Large intestine (tissue), 3 donors: ENCODE data around the gene HAAO. TPM values are rescaled to one million over a fixed set of nuclear protein-coding genes. Genes with fewer than 3 reads are reported as not detected.

Experiments used
- DNase-seq, 2 donors: peaks; one replicate each; pipeline versions ENCODE4 v3.0.0 to v3.0.0-alpha.2; 2013
- H3K27ac ChIP-seq: one replicate; pipeline ENCODE4 v1.5.1; 2013; ENCODE audit warnings: low read length
- H3K27me3 ChIP-seq: 2 replicates; pipeline ENCODE4 v1.6.1; 2013; ENCODE audit warnings: low read length; ENCODE audit not compliant: control insufficient read depth, insufficient read depth
- H3K36me3 ChIP-seq: 2 replicates; pipeline ENCODE4 v1.6.1; 2013; ENCODE audit warnings: low read length; ENCODE audit not compliant: control insufficient read depth, insufficient read depth
- H3K4me1 ChIP-seq: one replicate; pipeline ENCODE4 v1.6.1; 2013; ENCODE audit warnings: low read length; ENCODE audit not compliant: control insufficient read depth, insufficient read depth
- H3K4me3 ChIP-seq: one replicate; pipeline ENCODE4 v1.5.1; 2013; ENCODE audit warnings: low read length
- H3K9me3 ChIP-seq: one replicate; pipeline ENCODE4 v1.6.1; 2013; ENCODE audit warnings: mild to moderate bottlenecking, low read depth, low read length, moderate library complexity; ENCODE audit not compliant: control insufficient read depth
- WGBS: methylation state at CpG from one replicate; pipeline ENCODE4 v1.1.5; 2013; ENCODE audit warnings: low lambda C conversion rate; ENCODE audit not compliant: insufficient coverage; 5-methylcytosine and 5-hydroxymethylcytosine counted together
- polyA plus RNA-seq: library from polyadenylated mRNA; unstranded; fragments of 120-200 nt; gene quantifications from one replicate; pipeline ENCODE4 v1.2.1, GENCODE V29; 2013

The HAAO gene
- polyA plus RNA-seq, 1 donor, result 47.9 TPM

DNA sequence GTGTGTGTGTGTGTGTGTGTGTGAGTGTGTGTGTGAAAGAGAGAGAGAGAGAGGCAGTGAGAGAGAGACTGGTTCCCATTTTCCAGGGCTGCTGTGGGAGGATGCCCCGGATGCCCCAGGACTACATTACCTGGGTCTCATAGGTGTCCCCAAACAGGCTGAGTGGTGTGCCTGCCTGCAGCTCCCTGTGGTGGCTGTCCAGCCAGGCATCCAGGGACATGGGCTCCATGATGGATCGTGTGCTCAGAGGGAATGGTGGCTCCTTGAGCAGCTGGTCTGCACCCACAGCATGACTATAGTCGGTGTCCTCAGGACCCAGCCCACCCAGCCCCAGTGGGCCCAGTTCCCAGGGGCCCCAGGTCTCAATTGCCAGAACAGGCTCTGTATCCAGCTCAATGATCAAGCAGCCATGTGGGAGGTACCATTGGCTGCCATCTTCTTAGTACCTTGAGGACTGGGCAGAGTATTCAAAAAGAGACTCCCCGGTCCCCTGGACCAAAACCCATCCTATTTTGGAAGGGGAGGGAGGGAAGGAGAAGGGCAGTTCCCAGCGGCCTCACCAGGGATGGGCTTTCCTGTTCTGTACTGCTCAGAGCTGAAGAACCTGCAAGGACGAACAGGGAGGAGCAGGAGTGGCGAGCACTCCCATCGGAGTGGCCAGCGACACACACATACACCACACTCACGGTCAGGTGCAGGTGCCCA is 22.6 kb downstream of the HAAO start:
- Histone ChIP-seq H3K9me3 (no peaks in the 10 kb centered on the region), H3K4me3 (no peak overlapping the region), H3K36me3 (peaks cover 5% of the 10 kb centered on the region), H3K4me1 (no peaks in the 10 kb centered on the region), H3K27ac (no peak overlapping the region), H3K27me3 (no peaks in the 10 kb centered on the region)
- no peak for DNase-seq
- WGBS, result no CpG with 5 or more reads among the region's 10 CpGs

DNA sequence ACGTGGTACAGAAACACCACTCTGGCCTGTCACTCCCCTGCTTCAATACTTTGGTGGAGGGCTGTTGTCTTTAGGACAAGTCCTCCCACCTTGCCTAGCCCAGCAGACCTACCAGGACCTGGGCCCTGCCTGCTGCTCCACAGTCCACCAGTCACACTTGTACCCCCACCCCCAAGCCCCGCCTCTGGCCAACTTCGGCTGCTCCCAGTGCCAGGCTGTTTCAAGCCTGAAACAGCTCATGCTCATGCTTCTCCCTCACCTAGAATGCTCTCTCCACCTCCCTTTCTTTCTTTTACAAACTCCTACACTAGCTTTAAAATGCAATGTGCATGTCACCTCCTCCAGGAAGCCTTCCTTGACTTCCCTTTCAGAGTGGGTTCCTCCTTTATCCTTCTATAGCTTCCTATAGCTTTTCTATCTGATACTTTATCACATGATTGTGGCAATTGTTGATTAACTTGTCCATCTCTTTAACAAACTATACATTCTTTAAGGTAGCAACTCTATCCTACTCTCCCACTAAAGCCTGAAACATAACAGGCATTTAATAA is 23.6 kb downstream of the HAAO start:
- no peak overlapping the region for H3K27ac ChIP-seq
- no peak overlapping the region for H3K4me3 ChIP-seq
- no peak for DNase-seq
- H3K4me1 ChIP-seq, result no peaks in the 10 kb centered on the region
- H3K9me3 ChIP-seq, result no peaks in the 10 kb centered on the region
- peaks cover 5% of the 10 kb centered on the region for H3K36me3 ChIP-seq
- WGBS, result no CpG with 5 or more reads among the region's 3 CpGs
- H3K27me3 ChIP-seq, result no peaks in the 10 kb centered on the region

DNA sequence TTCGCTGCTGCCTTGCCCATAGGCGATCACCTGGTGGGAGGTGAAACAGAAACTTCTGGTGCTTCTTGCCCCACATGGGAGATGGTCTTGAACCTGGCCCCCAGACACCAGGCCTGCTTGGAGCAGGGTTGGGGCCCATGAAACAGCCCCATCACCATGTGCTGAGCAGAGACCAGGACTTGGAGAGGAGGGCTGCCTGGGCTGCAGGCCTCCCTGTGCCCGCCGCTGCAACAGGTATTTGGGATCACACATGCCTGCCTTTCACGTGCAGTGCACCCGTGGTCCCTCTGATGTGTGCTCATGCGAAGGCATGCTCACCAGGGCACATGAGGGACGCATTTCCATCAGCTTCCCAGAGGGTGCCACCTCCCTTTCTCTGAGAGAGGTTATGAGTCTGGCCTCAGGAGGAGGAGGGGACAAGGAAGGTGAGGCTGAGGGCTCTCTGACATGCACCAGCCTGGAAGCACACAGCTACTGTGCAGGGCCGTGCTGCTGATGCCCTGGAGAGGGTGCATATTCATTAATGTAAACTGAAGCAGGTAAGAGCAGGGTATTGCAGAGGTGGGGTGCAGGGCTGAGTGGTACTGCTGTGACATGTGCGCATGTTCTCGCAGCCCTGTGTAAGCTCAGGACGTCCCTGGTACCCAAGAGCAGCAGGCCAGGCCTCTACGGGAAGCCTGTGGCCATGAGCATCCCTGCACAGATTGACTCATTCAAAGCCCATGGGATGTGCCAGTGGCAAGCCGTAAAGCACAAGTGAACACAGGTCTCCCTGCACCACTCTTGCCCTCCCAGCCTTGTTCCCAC is 24.3 kb downstream of the HAAO start:
- no peaks in the 10 kb centered on the region for H3K27me3 ChIP-seq
- WGBS, result no CpG with 5 or more reads among the region's 14 CpGs
- DNase-seq, result no peak
- peaks cover 3% of the 10 kb centered on the region for H3K36me3 ChIP-seq
- no peaks in the 10 kb centered on the region for H3K9me3 ChIP-seq
- H3K4me1 ChIP-seq, result no peaks in the 10 kb centered on the region
- no peak overlapping the region for H3K27ac ChIP-seq
- H3K4me3 ChIP-seq, result no peak overlapping the region

DNA sequence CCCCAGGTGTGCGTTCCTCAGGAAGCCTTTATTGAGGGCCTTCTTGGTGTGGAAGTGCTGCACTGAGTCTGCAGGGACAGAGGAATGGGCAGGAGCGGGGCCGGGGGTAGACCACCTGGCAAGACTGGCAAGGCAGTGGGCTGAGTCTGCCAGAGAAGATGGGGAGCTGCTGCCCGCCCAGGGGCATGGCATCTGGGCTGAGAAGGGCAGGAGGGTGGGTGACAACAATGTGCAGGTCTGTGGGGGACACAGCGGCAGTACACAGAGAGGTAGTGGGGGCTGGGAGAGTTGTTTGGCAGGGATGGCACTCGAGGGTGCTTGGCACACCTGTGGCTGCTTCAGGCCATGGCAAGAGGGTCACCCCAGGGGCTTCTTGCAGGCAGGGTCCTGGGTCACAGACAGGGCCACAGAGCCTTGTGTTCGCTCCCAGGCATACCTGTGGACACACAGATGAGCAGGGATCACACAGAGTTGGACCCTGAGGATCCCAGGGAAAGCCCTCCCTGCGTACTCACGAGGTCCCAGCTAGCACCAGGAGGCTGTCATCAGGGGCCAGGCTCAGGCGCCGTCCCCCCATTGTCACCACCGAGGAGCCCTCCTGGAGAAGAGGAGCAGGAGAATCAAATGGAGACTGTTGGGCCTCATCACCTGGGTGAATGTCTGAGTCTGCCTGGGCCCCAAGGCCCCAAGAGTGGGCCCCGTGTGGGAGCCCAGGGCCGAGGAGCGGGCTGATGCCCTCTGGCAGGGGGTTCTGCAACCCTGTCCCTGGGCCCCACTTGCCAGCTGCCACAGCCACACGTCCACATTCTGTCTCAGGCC is 25.1 kb downstream of the HAAO start:
- no peaks in the 10 kb centered on the region for H3K36me3 ChIP-seq
- H3K27me3 ChIP-seq, result no peaks in the 10 kb centered on the region
- no peaks in the 10 kb centered on the region for H3K9me3 ChIP-seq
- no peak overlapping the region for H3K4me3 ChIP-seq
- H3K27ac ChIP-seq, result no peak overlapping the region
- WGBS, result no CpG with 5 or more reads among the region's 16 CpGs
- DNase-seq, result no peak
- no peaks in the 10 kb centered on the region for H3K4me1 ChIP-seq

DNA sequence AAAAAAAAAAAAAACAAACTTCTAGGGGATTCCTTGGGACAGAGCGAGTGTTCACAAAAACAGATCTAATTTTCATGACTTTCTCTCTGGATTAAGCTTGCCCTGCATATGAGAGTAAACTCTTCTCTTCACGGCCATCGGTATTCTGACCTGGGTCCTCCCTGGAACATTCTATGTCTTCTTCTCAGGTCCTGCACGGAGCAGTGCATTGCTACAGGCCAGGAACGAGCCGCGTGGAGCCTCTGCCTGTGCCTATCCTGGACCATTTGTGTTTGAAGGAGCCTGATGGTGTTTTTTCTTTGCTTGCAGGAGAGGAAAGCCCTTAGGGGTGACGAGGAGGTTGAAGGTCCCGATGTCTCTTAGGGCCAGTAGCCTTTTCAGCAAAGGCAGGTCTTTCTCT is 26.7 kb downstream of the HAAO start:
- Histone ChIP-seq H3K27ac (no peak overlapping the region), H3K9me3 (no peaks in the 10 kb centered on the region), H3K4me1 (no peaks in the 10 kb centered on the region), H3K36me3 (no peaks in the 10 kb centered on the region), H3K4me3 (no peak overlapping the region), H3K27me3 (no peaks in the 10 kb centered on the region)
- DNase-seq, result no peak
- WGBS, result no CpG with 5 or more reads among the region's 9 CpGs

DNA sequence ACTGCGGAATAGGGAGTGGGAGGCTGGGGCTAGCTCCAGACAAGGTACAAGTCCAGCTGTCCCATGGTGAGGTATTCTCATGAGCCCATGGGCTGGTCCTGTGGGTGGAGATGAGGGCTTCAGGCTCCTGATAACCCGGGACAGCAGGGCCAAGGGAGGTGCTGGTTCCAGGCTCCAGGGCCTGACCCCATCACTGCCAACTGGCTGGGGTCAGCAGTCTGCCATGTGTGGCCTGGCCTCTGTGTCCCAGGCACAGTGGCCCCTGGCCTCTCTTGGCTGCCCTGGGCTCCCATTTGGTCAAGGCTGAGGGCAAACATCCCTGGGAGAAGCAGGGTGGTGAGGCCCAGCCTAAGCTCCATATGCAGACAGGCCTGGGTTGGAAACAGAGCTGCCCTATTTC is 27.5 kb downstream of the HAAO start:
- no CpG with 5 or more reads among the region's 2 CpGs for WGBS
- peaks cover 2% of the 10 kb centered on the region for H3K36me3 ChIP-seq

DNA sequence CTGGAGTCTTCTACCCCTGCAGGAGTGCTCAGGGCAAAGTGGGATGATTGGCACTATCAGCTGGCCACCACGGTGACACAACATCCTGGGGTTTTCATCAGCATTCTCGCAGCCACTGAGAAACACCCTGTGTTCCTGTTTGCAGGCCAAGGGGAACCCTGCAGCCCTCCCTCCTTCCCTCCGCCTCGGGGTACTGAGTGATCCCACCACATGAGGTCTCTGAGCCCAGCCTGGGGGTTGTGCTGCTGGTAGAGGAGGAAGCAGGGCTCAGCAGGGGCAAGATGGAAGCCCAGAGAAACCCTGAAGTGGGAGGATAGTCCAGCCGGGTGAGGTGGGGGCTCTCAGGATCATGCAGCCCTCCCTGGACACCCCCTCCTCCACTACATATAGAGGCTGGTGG is 28.3 kb downstream of the HAAO start, which contains the start of gene OXER1:
Gene OXER1, minus strand, starts transcription at position 40 of the 400 bp plus-strand sequence. CDS start 73 bp downstream, outside the sequence.
- no peak within 1 kb of the TSS for H3K4me3 ChIP-seq
- H3K9me3 ChIP-seq, result no peaks in the 10 kb centered on the region
- H3K36me3 ChIP-seq, result peaks cover 2% of the 10 kb centered on the region
- DNase-seq, result no peak
- H3K27ac ChIP-seq, result no peak within 1 kb of the TSS
- WGBS, result no CpG with 5 or more reads among the region's 5 CpGs
- no peaks in the 10 kb centered on the region for H3K27me3 ChIP-seq
- no peaks in the 10 kb centered on the region for H3K4me1 ChIP-seq

More for the DNA sequence above, 27.5 kb downstream of the HAAO start:
- DNase-seq, result no peak
- H3K27ac ChIP-seq, result no peak overlapping the region
- no peaks in the 10 kb centered on the region for H3K9me3 ChIP-seq
- H3K27me3 ChIP-seq, result no peaks in the 10 kb centered on the region
- H3K4me3 ChIP-seq, result no peak overlapping the region
- H3K4me1 ChIP-seq, result no peaks in the 10 kb centered on the region

DNA sequence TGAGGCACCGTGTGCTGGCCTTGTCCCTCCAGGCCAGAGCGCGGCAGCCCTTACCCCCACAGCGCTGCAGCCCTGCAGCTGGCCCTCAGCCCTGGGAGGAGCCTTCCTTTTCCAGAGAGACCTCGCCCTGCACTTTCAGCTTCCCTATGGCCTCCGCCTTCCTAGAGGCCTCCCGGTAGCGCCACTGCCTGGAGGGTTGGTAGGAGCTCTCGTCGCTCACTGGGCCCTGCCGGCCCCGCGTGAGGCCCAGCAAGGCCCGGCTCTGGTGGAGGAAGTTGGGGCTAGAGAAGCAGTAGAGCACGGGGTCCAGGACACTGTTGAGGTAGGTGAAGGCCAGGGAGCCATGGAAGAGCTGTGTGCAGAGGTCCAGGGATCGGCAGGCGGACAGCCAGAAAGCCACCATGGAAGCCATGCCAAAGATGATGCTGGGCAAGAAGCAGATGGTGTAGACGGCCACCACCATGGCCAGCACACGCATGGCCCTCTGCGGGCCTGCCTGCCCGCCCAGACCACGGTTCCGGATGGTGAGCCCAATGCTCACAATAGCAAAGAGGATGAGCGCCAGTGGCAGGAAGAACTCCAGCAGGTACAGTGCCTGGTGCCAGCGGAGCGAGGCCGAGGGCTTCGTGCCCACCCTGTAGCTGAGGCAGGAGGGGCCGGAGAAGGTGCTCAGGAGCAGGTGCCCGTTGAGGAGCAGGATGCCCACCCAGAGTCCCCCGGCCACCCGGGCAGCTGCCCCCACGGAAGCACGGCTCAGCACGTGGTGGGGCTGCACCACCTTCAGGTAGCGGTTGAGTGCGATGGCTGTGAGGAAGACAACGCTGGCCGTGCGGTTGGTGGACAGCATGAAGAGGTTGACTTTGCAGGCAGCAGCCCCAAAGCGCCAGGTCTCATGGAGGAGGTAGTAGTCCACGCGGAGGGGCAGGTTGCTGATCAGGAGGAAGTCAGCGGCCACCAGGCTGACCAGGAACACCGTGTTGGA is 29.3 kb downstream of the HAAO start:
- no peaks in the 10 kb centered on the region for H3K4me1 ChIP-seq
- H3K27ac ChIP-seq, result no peak overlapping the region
- no peaks in the 10 kb centered on the region for H3K27me3 ChIP-seq
- H3K36me3 ChIP-seq, result peaks cover 2% of the 10 kb centered on the region
- DNase-seq, result no peak
- H3K4me3 ChIP-seq, result no peak overlapping the region
- no peaks in the 10 kb centered on the region for H3K9me3 ChIP-seq
- WGBS, result 100% methylated on average over 1 of the region's 45 CpGs

DNA sequence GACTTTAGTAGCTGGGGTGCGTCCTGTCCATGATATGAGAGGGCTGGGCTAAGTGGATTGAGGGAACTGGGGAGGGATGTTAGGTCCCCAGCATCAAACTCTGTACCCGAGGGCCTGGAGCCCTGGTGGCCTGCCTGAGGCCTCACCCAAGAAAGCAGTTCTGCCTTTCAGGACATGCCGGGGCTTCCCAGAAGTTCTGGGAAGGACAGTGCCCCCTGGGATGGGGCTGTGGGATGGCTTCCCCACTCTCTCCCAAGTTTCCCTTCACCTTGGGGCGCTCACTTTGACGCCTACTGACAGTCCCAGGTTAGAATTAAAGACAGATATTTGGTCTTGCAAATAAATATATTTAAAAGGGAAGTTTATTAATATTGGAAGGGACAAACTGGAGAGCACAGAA is 30.2 kb downstream of the HAAO start:
- Histone ChIP-seq H3K27me3 (no peaks in the 10 kb centered on the region), H3K4me3 (no peak overlapping the region), H3K36me3 (peaks cover 2% of the 10 kb centered on the region), H3K27ac (no peak overlapping the region), H3K9me3 (no peaks in the 10 kb centered on the region), H3K4me1 (no peaks in the 10 kb centered on the region)
- WGBS, result 83% methylated on average over 1 of the region's 5 CpGs
- DNase-seq, result no peak
